SK-N-SH treated with all-trans-retinoic acid at 6 μM for 48 hours (cell line): ENCODE results near the gene MT1M.

Source experiments
- ATAC-seq: fragments of 200-7000 bp; cut with Tn5 transposase; 3 replicates; pipeline ENCODE4 v1.9.1; 2020; ENCODE audit warnings: mild to moderate bottlenecking, moderate library complexity
- BACH2 ChIP-seq: fragments of 250-450 bp; sonication (Bioruptor Pico); IDR thresholded peaks from 2 replicates; pipeline ENCODE4 v1.9.0; 2021; ENCODE audit warnings: mild to moderate bottlenecking, borderline replicate concordance
- CREB5 ChIP-seq: fragments of 250-450 bp; sonication (Bioruptor Pico); IDR thresholded peaks from 2 replicates; pipeline ENCODE4 v1.5.1; 2020; ENCODE audit warnings: low read depth, mild to moderate bottlenecking, moderate library complexity
- CSDC2 ChIP-seq: fragments of 250-450 bp; sonication (Bioruptor Pico); IDR thresholded peaks from 2 replicates; pipeline ENCODE4 v1.5.0; 2020; ENCODE audit warnings: mild to moderate bottlenecking, moderate library complexity
- CSRNP3 ChIP-seq: fragments of 250-450 bp; sonication (Bioruptor Pico); IDR thresholded peaks from 2 replicates; pipeline ENCODE4 v1.5.1; 2021; ENCODE audit warnings: mild to moderate bottlenecking, moderate library complexity
- ESRRG ChIP-seq: fragments of 250-450 bp; sonication (Bioruptor Pico); IDR thresholded peaks from 2 replicates; pipeline ENCODE4 v1.6.1; 2021; ENCODE audit warnings: mild to moderate bottlenecking
- GLIS3 ChIP-seq: fragments of 250-450 bp; sonication (Bioruptor Pico); IDR thresholded peaks from 2 replicates; pipeline ENCODE4 v1.5.0; 2020; ENCODE audit warnings: mild to moderate bottlenecking, moderate library complexity
- ISL1 ChIP-seq: fragments of 250-450 bp; sonication (Bioruptor Pico); IDR thresholded peaks from 2 replicates; pipeline ENCODE4 v2.1.2; 2022; ENCODE audit warnings: mild to moderate bottlenecking, moderate library complexity
- OSR1 ChIP-seq: fragments of 250-450 bp; sonication (Bioruptor Pico); IDR thresholded peaks from 2 replicates; pipeline ENCODE4 v1.8.0; 2022; ENCODE audit warnings: moderate library complexity, mild to moderate bottlenecking, inconsistent platforms
- PATZ1 ChIP-seq: fragments of 250-450 bp; sonication (Bioruptor Pico); IDR thresholded peaks from 2 replicates; pipeline ENCODE4 v1.8.0; 2020; ENCODE audit warnings: mild to moderate bottlenecking, moderate library complexity, borderline replicate concordance
- POU6F1 ChIP-seq: fragments of 250-450 bp; sonication (Bioruptor Pico); IDR thresholded peaks from 2 replicates; pipeline ENCODE4 v1.8.0; 2021; ENCODE audit warnings: low read depth, mild to moderate bottlenecking, moderate library complexity, borderline replicate concordance
- PPARA ChIP-seq: fragments of 250-450 bp; sonication (Bioruptor Pico); IDR thresholded peaks from 2 replicates; pipeline ENCODE4 v1.5.0; 2020; ENCODE audit warnings: mild to moderate bottlenecking, borderline replicate concordance
- RARB ChIP-seq: fragments of 250-450 bp; sonication (Bioruptor Pico); IDR thresholded peaks from 2 replicates; pipeline ENCODE4 v1.8.0; 2021; ENCODE audit warnings: mild to moderate bottlenecking, moderate library complexity
- SNAI2 ChIP-seq: fragments of 250-450 bp; sonication (Bioruptor Pico); IDR thresholded peaks from 2 replicates; pipeline ENCODE4 v1.5.0; 2020; ENCODE audit warnings: mild to moderate bottlenecking, moderate library complexity
- TOX ChIP-seq: fragments of 250-450 bp; sonication (Bioruptor Pico); IDR thresholded peaks from 2 replicates; pipeline ENCODE4 v1.8.0; 2021; ENCODE audit warnings: mild to moderate bottlenecking, moderate library complexity, borderline replicate concordance
- TSHZ2 ChIP-seq: fragments of 250-450 bp; sonication (Bioruptor Pico); IDR thresholded peaks from 2 replicates; pipeline ENCODE4 v1.5.0; 2020; ENCODE audit warnings: mild to moderate bottlenecking, moderate library complexity
- ZFP3 ChIP-seq: fragments of 250-450 bp; sonication (Bioruptor Pico); IDR thresholded peaks from 2 replicates; pipeline ENCODE4 v1.5.0; 2020; ENCODE audit warnings: mild to moderate bottlenecking, moderate library complexity
- ZFP30 ChIP-seq: fragments of 450-650 bp; formaldehyde crosslinking; IDR thresholded peaks from 2 replicates; pipeline ENCODE4 v1.5.0; 2022; ENCODE audit warnings: mild to moderate bottlenecking, moderate library complexity
- ZNF565 ChIP-seq: fragments of 450-650 bp; formaldehyde crosslinking; conservative IDR thresholded peaks from 2 replicates; pipeline ENCODE4 v1.5.0; 2020; ENCODE audit warnings: low read depth, mild to moderate bottlenecking, moderate library complexity
- ZNF70 ChIP-seq: fragments of 450-650 bp; formaldehyde crosslinking; IDR thresholded peaks from 2 replicates; pipeline ENCODE4 v1.5.0; 2020; ENCODE audit warnings: mild to moderate bottlenecking, moderate library complexity
- ZNF8 ChIP-seq: fragments of 450-650 bp; formaldehyde crosslinking; IDR thresholded peaks from 2 replicates; pipeline ENCODE4 v1.5.0; 2020; ENCODE audit warnings: mild to moderate bottlenecking, moderate library complexity

The MT1M gene

GRCh38 chr16:56594292-56594619 is 38.2 kb upstream of the MT1M start:
- no peak for ATAC-seq
- no peak for TF ChIP-seq ZNF70
- no peak for TF ChIP-seq ISL1 (CRISPR knock-in tag)
- TF ChIP-seq ZNF565, result no peak
- no peak for TF ChIP-seq CREB5
- no peak for TF ChIP-seq GLIS3 (CRISPR knock-in tag)
- TF ChIP-seq CSDC2, result no peak
- no peak for TF ChIP-seq PATZ1 (CRISPR knock-in tag)
- TF ChIP-seq ZFP3 (CRISPR knock-in tag), result no peak
- TF ChIP-seq TSHZ2 (CRISPR knock-in tag), result no peak
- no peak for TF ChIP-seq PPARA (CRISPR knock-in tag)
- TF ChIP-seq SNAI2 (CRISPR knock-in tag), result no peak
- TF ChIP-seq POU6F1, result no peak
- no peak for TF ChIP-seq ESRRG

- no peak for TF ChIP-seq ZNF8 (CRISPR knock-in tag)
- TF ChIP-seq POU6F1, result no peak
- TF ChIP-seq OSR1, result no peak
- no peak for TF ChIP-seq CSDC2
- TF ChIP-seq BACH2 (CRISPR knock-in tag), result no peak
- no peak for TF ChIP-seq SNAI2 (CRISPR knock-in tag)
- TF ChIP-seq ZNF565, result no peak
- TF ChIP-seq RARB (CRISPR knock-in tag), result no peak
- TF ChIP-seq TSHZ2 (CRISPR knock-in tag), result no peak
- TF ChIP-seq ZNF70, result no peak
- no peak for TF ChIP-seq GLIS3 (CRISPR knock-in tag)
- TF ChIP-seq ZFP3 (CRISPR knock-in tag), result no peak
- TF ChIP-seq ZFP30 (CRISPR knock-in tag), result no peak
- TF ChIP-seq TOX (CRISPR knock-in tag), result no peak
- TF ChIP-seq ESRRG, result no peak
- TF ChIP-seq PATZ1 (CRISPR knock-in tag), result no peak
- TF ChIP-seq CSRNP3 (CRISPR knock-in tag), result no peak
- peak; percentile 95 for ATAC-seq
These were observed 32.0 kb upstream of the MT1M start for GRCh38 chr16:56600398-56600999.
